ENCODE data around the gene ARFGEF3.

Gene ARFGEF3

GRCh38 chr6:138250053-138250452 is 88.3 kb downstream of the ARFGEF3 start:
- TF ChIP-seq CTCF (IDR thresholded peaks at IDR 0.05; ENCODE audit: insufficient read depth, missing control alignments) = no peak
- no peak for DNase-seq (ENCODE audit: insufficient read length, low spot score)
- no peak for FAIRE-seq

- no peak for TF ChIP-seq CTCF (IDR thresholded peaks at IDR 0.05; ENCODE audit: insufficient read depth, missing control alignments)
- no peak for FAIRE-seq
Observed at GRCh38 chr6:138250513-138251247, 88.9 kb downstream of the ARFGEF3 start.

GRCh38 chr6:138253731-138254130 is 92.0 kb downstream of the ARFGEF3 start:
- no peak for FAIRE-seq
- DNase-seq (ENCODE audit: insufficient read length, low spot score) = no peak
- TF ChIP-seq CTCF (IDR thresholded peaks at IDR 0.05; ENCODE audit: insufficient read depth, missing control alignments) = no peak

More at GRCh38 chr6:138250513-138251247, 88.9 kb downstream of the ARFGEF3 start:
- no peak for DNase-seq (ENCODE audit: insufficient read length, low spot score)

- no peak for FAIRE-seq
- no peak for DNase-seq (ENCODE audit: insufficient read length, low spot score)
- no peak for TF ChIP-seq CTCF (IDR thresholded peaks at IDR 0.05; ENCODE audit: insufficient read depth, missing control alignments)
Observed at GRCh38 chr6:138255443-138255842, 93.7 kb downstream of the ARFGEF3 start.

- TF ChIP-seq CTCF (IDR thresholded peaks at IDR 0.05; ENCODE audit: insufficient read depth, missing control alignments) = no peak
- FAIRE-seq (no peak), DNase-seq (ENCODE audit: insufficient read length, low spot score) (no peak)
Observed at GRCh38 chr6:138257638-138258040, 95.9 kb downstream of the ARFGEF3 start.

- FAIRE-seq = no peak
- no peak for DNase-seq (ENCODE audit: insufficient read length, low spot score)
- TF ChIP-seq CTCF (IDR thresholded peaks at IDR 0.05; ENCODE audit: insufficient read depth, missing control alignments) = no peak
Observed at GRCh38 chr6:138258197-138258596, 96.5 kb downstream of the ARFGEF3 start.

GRCh38 chr6:138258991-138259390 is 97.3 kb downstream of the ARFGEF3 start:
- no peak for FAIRE-seq
- no peak for TF ChIP-seq CTCF (IDR thresholded peaks at IDR 0.05; ENCODE audit: insufficient read depth, missing control alignments)
- DNase-seq (ENCODE audit: insufficient read length, low spot score) = no peak

All from D721Med (cell line).